Hematopoietic multipotent progenitor cell treated with erythropoietin and hydrocortisone succinate and interleukin-3 and kit ligand, for 8 days (in vitro differentiated cells): Measurements from ENCODE around the gene STK32C.
"Not testable (repeated sequence)": the region's sequence is repeated elsewhere in the genome, so short reads cannot be mapped to it uniquely, and the experiment has no call there.

Experiments used
- DNase-seq: peaks from one replicate; pipeline ENCODE4 v3.0.0-alpha.2; 2015

STK32C gene

DNA sequence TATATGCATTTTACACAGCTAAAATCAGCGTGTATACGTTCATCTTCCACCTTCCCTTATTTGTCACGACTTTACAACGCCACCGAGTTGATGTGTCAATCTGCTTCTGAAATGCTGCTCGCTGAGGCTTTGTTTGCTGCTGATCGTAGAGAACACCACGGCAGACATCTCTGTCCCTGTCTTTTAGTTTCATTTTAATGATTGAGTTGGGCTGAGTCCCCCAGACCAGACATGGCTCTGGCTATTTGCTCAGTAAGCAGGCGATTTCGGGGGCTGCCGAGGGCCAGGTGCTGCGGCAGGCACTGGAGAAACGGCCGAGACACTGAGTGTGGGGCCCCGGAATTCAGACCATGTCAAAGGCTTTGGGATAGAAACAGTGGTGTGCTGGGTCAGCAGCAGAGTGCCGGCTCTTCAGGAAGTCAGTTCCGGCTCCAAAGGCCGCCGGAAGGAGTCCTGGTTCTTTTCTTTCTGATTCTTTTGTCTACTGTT is 29.2 kb upstream of the STK32C start:
- peak; percentile 15 for DNase-seq

GRCh38 chr10:132336064-132336746 is 28.5 kb upstream of the STK32C start:
- DNase-seq: peak; percentile 37

GRCh38 chr10:132335189-132336063 is 27.7 kb upstream of the STK32C start:
- peak; percentile 92 for DNase-seq

DNA sequence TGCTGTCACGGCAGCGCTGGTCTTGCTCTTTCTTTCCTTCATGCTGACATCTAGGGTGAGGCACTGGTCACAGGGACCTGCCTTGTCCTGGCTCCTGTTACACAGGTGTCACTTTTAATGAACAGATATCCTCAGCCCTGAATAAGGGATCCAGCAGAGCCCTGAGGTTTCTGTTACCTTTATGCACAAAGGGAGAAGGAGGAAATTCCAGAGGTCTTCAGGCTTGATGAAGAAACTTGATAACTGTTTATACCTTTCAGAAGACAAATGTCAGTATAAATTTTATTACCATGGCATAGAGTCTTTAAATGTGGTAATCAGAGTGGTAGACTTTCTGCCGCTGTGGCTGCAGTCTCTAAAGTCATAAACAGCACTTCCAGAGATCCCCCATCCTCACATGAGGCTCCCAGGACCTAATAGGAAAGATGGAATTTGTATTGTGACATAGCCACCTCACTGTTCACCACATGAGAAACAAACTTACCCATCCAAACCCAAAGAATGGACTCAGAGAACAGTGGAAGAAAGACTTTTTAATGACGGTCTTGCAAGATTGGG is 27.0 kb upstream of the STK32C start:
- DNase-seq: no peak

GRCh38 chr10:132333386-132333785 is 25.6 kb upstream of the STK32C start:
- no peak for DNase-seq

DNA sequence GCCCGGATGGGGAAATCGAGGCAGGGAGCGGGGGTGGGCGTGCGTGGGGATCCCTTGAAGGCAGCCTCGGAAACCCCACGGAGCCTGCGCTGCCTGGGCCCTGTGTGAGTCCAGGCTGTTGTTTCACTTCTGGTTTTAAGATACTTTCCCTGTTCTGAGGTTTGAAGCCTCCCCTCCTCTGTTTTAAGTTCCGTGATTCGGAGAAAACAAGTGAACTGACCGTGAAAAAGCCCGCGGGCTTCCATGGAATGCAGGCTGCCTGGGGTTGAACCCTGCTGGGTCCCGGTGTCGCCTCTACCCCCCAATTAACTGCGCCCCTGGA is 24.6 kb upstream of the STK32C start:
- DNase-seq: no peak

DNA sequence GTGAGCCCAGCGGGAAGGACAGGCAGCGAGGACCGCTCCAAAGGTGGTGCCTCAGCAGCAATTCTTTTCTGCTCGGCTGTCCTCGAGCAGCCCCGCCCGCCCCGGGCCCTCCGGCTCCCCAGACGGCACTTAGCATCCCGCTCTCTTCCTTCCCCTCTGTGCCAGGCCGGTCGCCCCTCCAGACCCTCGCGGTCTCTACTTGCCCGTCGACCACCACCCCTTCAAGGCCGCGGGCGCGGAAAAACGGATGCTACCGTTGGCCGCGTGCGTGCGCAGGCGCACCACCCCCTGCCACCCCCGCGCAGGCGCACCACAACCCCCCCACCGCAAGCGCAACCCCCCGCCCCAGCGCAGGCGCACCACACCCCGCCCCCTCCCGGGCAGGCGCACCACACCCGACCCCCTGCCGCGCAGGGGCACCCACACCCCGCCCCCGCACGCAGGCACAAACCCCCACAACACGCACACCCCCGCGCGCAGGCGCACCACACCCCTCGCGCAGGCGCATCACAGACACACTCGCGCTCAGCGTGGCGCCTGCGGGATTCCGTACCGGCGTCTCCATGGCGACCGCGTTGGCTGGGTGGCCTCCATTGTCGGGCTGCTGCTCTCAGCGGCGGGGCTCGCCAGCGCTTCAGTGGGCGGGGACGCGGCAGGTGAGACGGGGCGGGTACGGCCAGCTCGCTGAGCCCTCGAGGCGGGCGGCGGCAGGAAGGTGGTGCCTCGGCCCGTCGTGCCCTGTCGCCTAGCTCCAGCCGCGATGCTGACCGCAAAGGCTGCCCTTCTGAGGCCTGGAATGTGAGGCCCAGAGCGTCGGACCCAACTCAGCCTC is 24.1 kb upstream of the STK32C start, which contains the start of gene LRRC27:
Gene LRRC27, plus strand, starts transcription at position 593 of the 832 bp plus-strand sequence. CDS start 1,332 bp downstream, outside the sequence.
- DNase-seq: peak; percentile 96

DNA sequence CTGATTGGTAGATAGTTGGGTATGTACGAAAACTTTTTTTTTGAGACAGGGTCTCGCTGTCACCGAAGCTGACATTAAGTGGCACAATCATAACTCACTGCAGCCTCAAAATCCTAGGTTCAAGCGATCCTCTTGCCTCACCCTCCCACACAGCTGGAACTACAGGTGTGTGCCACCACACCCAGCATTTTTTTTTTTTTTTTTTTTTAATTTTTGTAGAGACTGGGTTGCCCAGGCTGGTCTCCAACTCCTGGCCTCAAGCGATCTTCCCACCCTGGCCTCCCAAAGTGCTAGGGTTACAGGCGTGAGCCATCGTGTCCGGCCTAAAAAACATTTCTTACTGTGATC is 22.7 kb upstream of the STK32C start:
- no peak for DNase-seq

GRCh38 chr10:132329565-132330485 is 22.1 kb upstream of the STK32C start:
- peak; percentile 80 for DNase-seq

DNA sequence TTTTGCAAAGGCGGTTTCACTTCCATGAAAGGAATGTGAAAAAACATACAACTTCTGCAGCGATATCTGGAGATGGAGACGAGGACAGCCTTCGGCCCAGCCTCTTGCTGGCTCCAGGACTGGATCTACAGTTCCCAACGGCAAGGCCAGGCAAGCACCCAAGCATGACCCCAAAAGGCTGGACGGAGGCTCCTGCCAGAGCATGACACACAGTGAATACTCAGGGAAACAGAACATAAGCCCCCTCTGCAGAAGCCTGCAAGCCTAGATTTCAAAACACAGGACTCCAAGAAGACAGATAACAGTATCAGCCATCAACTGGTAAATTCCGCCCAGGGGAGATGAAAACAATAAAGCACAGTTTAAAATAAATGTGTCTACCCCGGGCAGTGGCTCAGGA is 21.0 kb upstream of the STK32C start:
- DNase-seq: peak; percentile 36

GRCh38 chr10:132328106-132328505 is 20.4 kb upstream of the STK32C start:
- DNase-seq: peak; percentile 58

DNA sequence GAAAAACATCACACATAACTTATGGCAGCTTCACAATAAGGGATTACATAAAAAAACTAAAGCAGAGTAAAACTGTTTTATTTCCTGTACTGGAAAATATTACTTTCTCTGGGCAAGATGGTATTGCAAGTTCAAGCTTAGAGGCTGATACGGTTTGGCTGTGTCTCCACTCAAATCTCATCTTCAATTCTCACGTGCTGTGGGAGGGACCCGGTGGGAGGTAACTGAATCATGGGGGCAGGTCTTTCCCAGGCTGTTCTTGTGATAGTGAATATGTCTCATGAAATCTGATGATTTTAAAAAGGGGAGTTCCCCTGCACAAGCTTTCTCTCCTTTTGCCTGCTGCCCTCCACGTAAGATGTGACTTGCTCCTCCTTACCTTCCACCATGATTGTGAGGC is 19.2 kb upstream of the STK32C start:
- peak; percentile 35 for DNase-seq

DNA sequence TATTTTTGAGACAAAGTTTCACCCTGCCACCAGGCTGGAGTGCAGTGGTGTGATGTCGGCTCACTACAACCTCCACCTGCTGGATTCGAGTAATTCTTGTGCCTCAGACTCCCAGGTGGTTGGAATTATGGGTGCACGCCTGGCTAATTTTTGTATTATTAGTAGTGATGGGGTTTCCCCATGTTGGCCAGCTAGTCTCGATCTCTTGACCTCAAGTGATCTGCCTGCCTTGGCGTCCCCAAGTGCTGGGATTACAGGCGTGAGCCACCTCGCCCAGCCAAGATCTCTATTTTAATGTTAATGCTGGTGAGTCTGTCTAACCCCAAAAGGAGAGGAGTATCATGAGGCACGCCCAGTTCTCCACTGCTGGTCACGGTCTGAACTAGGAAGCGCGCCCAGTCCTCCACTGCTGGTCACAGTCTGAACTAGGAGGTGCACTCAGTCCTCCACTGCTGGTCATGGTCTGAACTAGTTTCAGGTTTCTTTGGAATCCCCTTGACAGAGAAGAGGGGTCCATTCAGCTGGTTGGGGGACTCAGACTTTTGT is 18.7 kb upstream of the STK32C start:
- DNase-seq: no peak

DNA sequence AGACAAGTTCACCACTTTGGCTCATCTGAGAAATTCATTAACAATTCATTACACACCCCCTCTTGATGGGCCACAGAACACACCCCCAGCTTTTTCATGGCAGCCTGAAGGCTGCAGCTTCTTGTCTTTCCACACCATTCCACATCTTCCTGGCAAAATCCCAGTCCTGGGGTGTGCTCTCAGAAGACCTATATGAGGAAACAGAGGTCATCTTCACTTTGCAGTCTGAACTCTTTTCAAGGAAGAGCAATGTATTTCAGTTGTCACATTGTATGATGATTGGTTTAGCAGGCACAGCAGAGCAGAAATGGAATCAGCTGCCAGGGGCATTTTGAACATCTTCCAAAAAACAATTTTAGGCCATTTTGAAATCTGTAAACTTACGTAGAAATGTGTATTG is 16.4 kb upstream of the STK32C start:
- DNase-seq: no peak

- no peak for DNase-seq
These were observed 14.9 kb upstream of the STK32C start for GRCh38 chr10:132322586-132323048.

GRCh38 chr10:132321726-132322125 is 14.0 kb upstream of the STK32C start:
- DNase-seq: no peak

GRCh38 chr10:132320654-132321469 is 13.1 kb upstream of the STK32C start:
- no peak for DNase-seq

GRCh38 chr10:132319853-132320653 is 12.3 kb upstream of the STK32C start:
- peak; percentile 79 for DNase-seq

DNA sequence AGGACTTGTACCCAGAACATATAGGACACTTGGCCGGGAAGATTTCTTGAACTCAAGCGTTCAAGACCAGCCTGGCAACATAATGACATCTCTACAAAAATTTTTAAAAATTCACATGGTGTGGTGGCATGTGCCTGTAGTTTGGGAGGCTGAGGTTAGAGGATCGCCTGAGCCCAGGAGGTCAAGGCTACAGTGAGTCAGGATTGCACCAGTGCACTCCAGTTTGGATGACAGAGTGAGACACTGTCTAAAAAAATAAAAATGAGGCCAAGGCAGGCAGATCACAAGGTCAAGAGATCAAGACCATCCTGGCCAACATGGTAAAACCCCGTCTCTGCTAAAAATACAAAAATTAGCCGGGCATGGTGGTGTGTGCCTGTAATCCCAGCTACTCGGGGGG is 9.7 kb upstream of the STK32C start:
- not testable (repeated sequence) for DNase-seq

DNA sequence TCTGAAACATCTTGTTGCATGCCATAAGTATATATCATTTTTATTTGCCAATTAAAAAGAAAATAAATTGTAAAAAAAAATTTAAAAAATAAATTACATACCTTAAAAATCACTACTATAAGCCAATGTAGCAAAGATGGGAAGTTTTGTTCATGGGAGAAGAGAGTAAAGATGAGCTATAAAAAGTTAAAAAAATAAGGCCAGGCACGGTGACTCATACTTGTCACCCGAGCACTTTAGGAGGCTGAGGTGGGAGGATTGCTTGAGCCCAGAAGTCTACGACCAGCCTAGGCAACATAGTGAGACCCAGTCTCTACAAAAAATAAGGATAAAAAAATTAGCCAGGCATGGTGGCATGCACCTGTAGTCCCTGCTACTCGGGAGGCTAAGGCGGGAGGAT is 8.4 kb upstream of the STK32C start:
- no peak for DNase-seq
